SK-N-SH treated with all-trans-retinoic acid at 6 μM for 48 hours (cell line): ENCODE data around the gene SERPINE1.

Experiments
- ARNTL ChIP-seq: fragments of 450-650 bp; formaldehyde crosslinking; IDR thresholded peaks from 2 replicates; pipeline ENCODE4 v1.5.0; 2020; ENCODE audit warnings: low read depth, mild to moderate bottlenecking, moderate library complexity, borderline replicate concordance
- ESRRG ChIP-seq: fragments of 250-450 bp; sonication (Bioruptor Pico); IDR thresholded peaks from 2 replicates; pipeline ENCODE4 v1.6.1; 2021; ENCODE audit warnings: mild to moderate bottlenecking
- TF ChIP-seq, protein P1 (sequence below): fragments of 250-450 bp; sonication (Bioruptor Pico); IDR thresholded peaks from 2 replicates; pipeline ENCODE4 v1.5.1; 2020; ENCODE audit warnings: low read depth, mild to moderate bottlenecking, moderate library complexity
- TF ChIP-seq, protein P2 (sequence below): fragments of 250-450 bp; sonication (Bioruptor Pico); IDR thresholded peaks from 2 replicates; pipeline ENCODE4 v1.8.0; 2021; ENCODE audit warnings: low read depth, mild to moderate bottlenecking, moderate library complexity, borderline replicate concordance
- TF ChIP-seq, protein P3 (sequence below): fragments of 250-450 bp; sonication (Bioruptor Pico); IDR thresholded peaks from 2 replicates; pipeline ENCODE4 v1.5.0; 2020; ENCODE audit warnings: mild to moderate bottlenecking, moderate library complexity

- TF ChIP-seq, protein P1, sequence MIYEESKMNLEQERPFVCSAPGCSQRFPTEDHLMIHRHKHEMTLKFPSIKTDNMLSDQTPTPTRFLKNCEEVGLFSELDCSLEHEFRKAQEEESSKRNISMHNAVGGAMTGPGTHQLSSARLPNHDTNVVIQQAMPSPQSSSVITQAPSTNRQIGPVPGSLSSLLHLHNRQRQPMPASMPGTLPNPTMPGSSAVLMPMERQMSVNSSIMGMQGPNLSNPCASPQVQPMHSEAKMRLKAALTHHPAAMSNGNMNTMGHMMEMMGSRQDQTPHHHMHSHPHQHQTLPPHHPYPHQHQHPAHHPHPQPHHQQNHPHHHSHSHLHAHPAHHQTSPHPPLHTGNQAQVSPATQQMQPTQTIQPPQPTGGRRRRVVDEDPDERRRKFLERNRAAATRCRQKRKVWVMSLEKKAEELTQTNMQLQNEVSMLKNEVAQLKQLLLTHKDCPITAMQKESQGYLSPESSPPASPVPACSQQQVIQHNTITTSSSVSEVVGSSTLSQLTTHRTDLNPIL (CRISPR knock-in tag): peak; percentile 84; the same call in 1 of the 2 replicates
- TF ChIP-seq, protein P2, sequence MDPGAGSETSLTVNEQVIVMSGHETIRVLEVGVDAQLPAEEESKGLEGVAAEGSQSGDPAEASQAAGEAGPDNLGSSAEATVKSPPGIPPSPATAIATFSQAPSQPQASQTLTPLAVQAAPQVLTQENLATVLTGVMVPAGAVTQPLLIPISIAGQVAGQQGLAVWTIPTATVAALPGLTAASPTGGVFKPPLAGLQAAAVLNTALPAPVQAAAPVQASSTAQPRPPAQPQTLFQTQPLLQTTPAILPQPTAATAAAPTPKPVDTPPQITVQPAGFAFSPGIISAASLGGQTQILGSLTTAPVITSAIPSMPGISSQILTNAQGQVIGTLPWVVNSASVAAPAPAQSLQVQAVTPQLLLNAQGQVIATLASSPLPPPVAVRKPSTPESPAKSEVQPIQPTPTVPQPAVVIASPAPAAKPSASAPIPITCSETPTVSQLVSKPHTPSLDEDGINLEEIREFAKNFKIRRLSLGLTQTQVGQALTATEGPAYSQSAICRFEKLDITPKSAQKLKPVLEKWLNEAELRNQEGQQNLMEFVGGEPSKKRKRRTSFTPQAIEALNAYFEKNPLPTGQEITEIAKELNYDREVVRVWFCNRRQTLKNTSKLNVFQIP (CRISPR knock-in tag): no peak
- TF ChIP-seq ARNTL (no peak), ESRRG (CRISPR knock-in tag) (no peak)
- TF ChIP-seq, protein P3, sequence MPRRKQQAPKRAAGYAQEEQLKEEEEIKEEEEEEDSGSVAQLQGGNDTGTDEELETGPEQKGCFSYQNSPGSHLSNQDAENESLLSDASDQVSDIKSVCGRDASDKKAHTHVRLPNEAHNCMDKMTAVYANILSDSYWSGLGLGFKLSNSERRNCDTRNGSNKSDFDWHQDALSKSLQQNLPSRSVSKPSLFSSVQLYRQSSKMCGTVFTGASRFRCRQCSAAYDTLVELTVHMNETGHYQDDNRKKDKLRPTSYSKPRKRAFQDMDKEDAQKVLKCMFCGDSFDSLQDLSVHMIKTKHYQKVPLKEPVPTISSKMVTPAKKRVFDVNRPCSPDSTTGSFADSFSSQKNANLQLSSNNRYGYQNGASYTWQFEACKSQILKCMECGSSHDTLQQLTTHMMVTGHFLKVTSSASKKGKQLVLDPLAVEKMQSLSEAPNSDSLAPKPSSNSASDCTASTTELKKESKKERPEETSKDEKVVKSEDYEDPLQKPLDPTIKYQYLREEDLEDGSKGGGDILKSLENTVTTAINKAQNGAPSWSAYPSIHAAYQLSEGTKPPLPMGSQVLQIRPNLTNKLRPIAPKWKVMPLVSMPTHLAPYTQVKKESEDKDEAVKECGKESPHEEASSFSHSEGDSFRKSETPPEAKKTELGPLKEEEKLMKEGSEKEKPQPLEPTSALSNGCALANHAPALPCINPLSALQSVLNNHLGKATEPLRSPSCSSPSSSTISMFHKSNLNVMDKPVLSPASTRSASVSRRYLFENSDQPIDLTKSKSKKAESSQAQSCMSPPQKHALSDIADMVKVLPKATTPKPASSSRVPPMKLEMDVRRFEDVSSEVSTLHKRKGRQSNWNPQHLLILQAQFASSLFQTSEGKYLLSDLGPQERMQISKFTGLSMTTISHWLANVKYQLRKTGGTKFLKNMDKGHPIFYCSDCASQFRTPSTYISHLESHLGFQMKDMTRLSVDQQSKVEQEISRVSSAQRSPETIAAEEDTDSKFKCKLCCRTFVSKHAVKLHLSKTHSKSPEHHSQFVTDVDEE (CRISPR knock-in tag): no peak
Observed at GRCh38 chr7:101093906-101094305, 33.0 kb upstream of the SERPINE1 start.
